H9 (cell line): Measurements from ENCODE around the gene OPTC. TPM values are rescaled to one million over a fixed set of nuclear protein-coding genes. Genes with fewer than 3 reads are reported as not detected.

ENCODE experiments used
- DNase-seq: peaks from one replicate; pipeline ENCODE4 v3.0.0-alpha.2; 2017
- H2AFZ ChIP-seq: one replicate; pipeline ENCODE4 v1.6.1; 2013; ENCODE audit warnings: mild to moderate bottlenecking, low read length, control low read depth, moderate library complexity
- H2AK5ac ChIP-seq: 2 replicates; pipeline ENCODE4 v1.6.1; 2013; ENCODE audit warnings: low read length, control low read depth, mixed read lengths; ENCODE audit not compliant: insufficient read length
- H2BK120ac ChIP-seq: one replicate; pipeline ENCODE4 v1.6.1; 2013; ENCODE audit warnings: low read depth, mild to moderate bottlenecking, low read length, control low read depth, inconsistent platforms; ENCODE audit not compliant: poor library complexity, severe bottlenecking
- H2BK12ac ChIP-seq: 2 replicates; pipeline ENCODE4 v1.6.1; 2013; ENCODE audit warnings: low read length, control low read depth, mixed read lengths, low read depth; ENCODE audit not compliant: insufficient read length
- H2BK15ac ChIP-seq: 2 replicates; pipeline ENCODE4 v1.6.1; 2013; ENCODE audit warnings: low read depth, low read length, control low read depth
- H2BK20ac ChIP-seq: one replicate; pipeline ENCODE4 v1.6.1; 2013; ENCODE audit warnings: low read depth, mild to moderate bottlenecking, low read length, control low read depth, inconsistent platforms; ENCODE audit not compliant: poor library complexity, severe bottlenecking
- H2BK5ac ChIP-seq: 2 replicates; pipeline ENCODE4 v1.6.1; 2013; ENCODE audit warnings: low read length, control low read depth, mixed read lengths; ENCODE audit not compliant: insufficient read length
- H3K14ac ChIP-seq: 2 replicates; pipeline ENCODE4 v1.6.1; 2013; ENCODE audit warnings: low read length, control low read depth; ENCODE audit not compliant: insufficient read depth
- H3K18ac ChIP-seq: 2 replicates; pipeline ENCODE4 v1.6.1; 2013; ENCODE audit warnings: low read depth, mild to moderate bottlenecking, mixed read lengths, low read length, control low read depth; ENCODE audit not compliant: insufficient read length
- H3K23ac ChIP-seq: 2 replicates; pipeline ENCODE4 v1.6.1; 2013; ENCODE audit warnings: low read length, control low read depth, mixed read lengths, low read depth; ENCODE audit not compliant: insufficient read length
- H3K23me2 ChIP-seq: 2 replicates; pipeline ENCODE4 v1.6.1; 2013; ENCODE audit warnings: low read depth, mild to moderate bottlenecking, mixed read lengths, low read length, control low read depth; ENCODE audit not compliant: insufficient read length, poor library complexity, severe bottlenecking
- H3K27ac ChIP-seq: 2 replicates; pipeline ENCODE4 v1.5.1; 2013; ENCODE audit warnings: low read length, control low read depth, mixed read lengths, low read depth; ENCODE audit not compliant: insufficient read length
- H3K27me3 ChIP-seq: 2 replicates; pipeline ENCODE4 v1.6.1; 2013; ENCODE audit warnings: low read length, control low read depth, inconsistent platforms; ENCODE audit not compliant: insufficient read depth
- H3K4ac ChIP-seq: 2 replicates; pipeline ENCODE4 v1.6.1; 2013; ENCODE audit warnings: low read depth, mild to moderate bottlenecking, control low read depth, inconsistent platforms, low read length, moderate library complexity
- H3K4me1 ChIP-seq: 2 replicates; pipeline ENCODE4 v1.6.1; 2013; ENCODE audit warnings: low read length, control low read depth, inconsistent platforms; ENCODE audit not compliant: insufficient read depth
- H3K4me2 ChIP-seq: 2 replicates; pipeline ENCODE4 v1.6.1; 2013; ENCODE audit warnings: low read length, control low read depth, mixed read lengths; ENCODE audit not compliant: insufficient read length, insufficient read depth
- H3K56ac ChIP-seq: 2 replicates; pipeline ENCODE4 v1.6.1; 2013; ENCODE audit warnings: low read depth, mild to moderate bottlenecking, mixed read lengths, low read length, control low read depth; ENCODE audit not compliant: insufficient read length
- H3K79me1 ChIP-seq: 2 replicates; pipeline ENCODE4 v1.6.1; 2013; ENCODE audit warnings: low read depth, mild to moderate bottlenecking, moderate library complexity, low read length, control low read depth, inconsistent platforms; ENCODE audit not compliant: insufficient read depth, poor library complexity, severe bottlenecking
- H3K79me2 ChIP-seq: 2 replicates; pipeline ENCODE4 v1.6.1; 2013; ENCODE audit warnings: low read length, control low read depth, inconsistent platforms; ENCODE audit not compliant: insufficient read depth
- H3K9ac ChIP-seq: 2 replicates; pipeline ENCODE4 v1.6.1; 2013; ENCODE audit warnings: low read length, control low read depth, mixed read lengths; ENCODE audit not compliant: insufficient read length; ENCODE audit errors: extremely low read depth
- H3K9me3 ChIP-seq: one replicate; pipeline ENCODE4 v1.6.1; 2013; ENCODE audit warnings: low read depth, low read length, inconsistent platforms; ENCODE audit not compliant: control insufficient read depth
- H3T11ph ChIP-seq: one replicate; pipeline ENCODE4 v1.6.1; 2013; ENCODE audit warnings: mild to moderate bottlenecking, low read length, control low read depth, inconsistent platforms
- H4K20me1 ChIP-seq: one replicate; pipeline ENCODE4 v1.6.1; 2013; ENCODE audit not compliant: control insufficient read depth, insufficient read length, insufficient read depth
- H4K5ac ChIP-seq: 2 replicates; pipeline ENCODE4 v1.6.1; 2013; ENCODE audit warnings: low read depth, mild to moderate bottlenecking, mixed read lengths, low read length, control low read depth; ENCODE audit not compliant: insufficient read length
- H4K8ac ChIP-seq: replicated peaks from 2 replicates; pipeline ENCODE4 v1.6.1; 2013; ENCODE audit warnings: low read length, control low read depth, mixed read lengths, low read depth; ENCODE audit not compliant: insufficient read length
- H4K91ac ChIP-seq: 2 replicates; pipeline ENCODE4 v1.6.1; 2013; ENCODE audit warnings: low read depth, mild to moderate bottlenecking, moderate library complexity, mixed read lengths, low read length, control low read depth; ENCODE audit not compliant: insufficient read length
- H3K27ac Mint-ChIP-seq, 3 experiments: 2 replicates in 2 of 3; 3 replicates in 1 of 3; pipeline ENCODE4 v1.8.0; 2020 to 2021; ENCODE audit warnings: mixed read lengths in 3 of 3, mild to moderate bottlenecking in 1 of 3, moderate library complexity in 1 of 3
- H3K27me3 Mint-ChIP-seq: 2 replicates; pipeline ENCODE4 v1.8.0; 2021; ENCODE audit warnings: low read depth, mild to moderate bottlenecking, moderate library complexity, mixed read lengths
- H3K36me3 Mint-ChIP-seq, 3 experiments: 2 replicates in 2 of 3; 3 replicates in 1 of 3; pipeline ENCODE4 v1.8.0; 2020 to 2021; ENCODE audit warnings: low read depth in 3 of 3, mixed read lengths in 3 of 3; ENCODE audit not compliant: insufficient read depth in 1 of 3
- H3K4me1 Mint-ChIP-seq, 2 experiments: 2 replicates each; pipeline ENCODE4 v1.8.0; 2020; ENCODE audit warnings: mixed read lengths in 2 of 2
- H3K4me3 Mint-ChIP-seq, 2 experiments: 2 replicates in 1 of 2; 3 replicates in 1 of 2; pipeline ENCODE4 v1.8.0; 2020 to 2021; ENCODE audit warnings: mild to moderate bottlenecking in 2 of 2, mixed read lengths in 2 of 2, moderate library complexity in 1 of 2
- H3K9me3 Mint-ChIP-seq, 2 experiments: 2 replicates in 1 of 2; 3 replicates in 1 of 2; pipeline ENCODE4 v1.8.0; 2020; ENCODE audit warnings: mild to moderate bottlenecking in 2 of 2, mixed read lengths in 2 of 2, moderate library complexity in 1 of 2
- WGBS: extraction: QIAGEN DNeasy Blood & Tissue Kit; methylation state at CpG from one replicate; pipeline ENCODE4 v1.1.7; 2013; ENCODE audit warnings: missing lambda C conversion rate, low lambda C conversion rate, mixed read lengths; ENCODE audit not compliant: insufficient read length; ENCODE audit errors: extremely low coverage; 5-methylcytosine and 5-hydroxymethylcytosine counted together
- total RNA-seq: library from RNA; stranded (reverse); gene quantifications from 2 replicates; pipeline ENCODE4 v1.2.1, GENCODE V29; 2021
- TF ChIP-seq, protein P1 (sequence below): fragments of 200-600 bp; sonication (generic); conservative IDR thresholded peaks from 3 replicates; pipeline ENCODE4 v1.8.0; 2021; ENCODE audit warnings: antibody characterized with exemption, mild to moderate bottlenecking

Gene OPTC
- total RNA-seq, 1 experiment from 2014 or later = 1.1 TPM

DNA sequence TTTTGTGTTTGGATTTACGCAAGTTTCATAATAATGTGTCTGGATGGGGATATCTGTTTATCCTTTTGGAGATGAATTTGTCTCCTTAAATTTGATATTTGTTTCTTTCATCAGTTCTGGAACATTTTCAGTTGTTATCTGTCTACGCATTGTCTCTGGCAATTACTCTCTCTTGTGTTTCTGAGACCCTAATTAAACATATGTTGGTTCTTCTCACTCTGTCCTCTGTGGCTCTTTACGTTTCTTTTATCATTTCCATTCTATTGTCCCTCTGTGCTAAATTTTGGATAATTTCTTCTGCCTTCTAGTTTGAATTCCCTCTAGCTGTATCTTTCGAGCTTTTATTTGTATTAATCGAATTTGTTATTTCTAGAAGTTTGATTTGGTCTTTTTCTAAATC is 35.9 kb upstream of the OPTC start:
- Histone ChIP-seq H2AFZ (no peak overlapping the region), H4K8ac (no peak overlapping the region), H4K91ac (no peak overlapping the region), H3K18ac (no peak overlapping the region), H2AK5ac (no peak overlapping the region), H4K20me1 (no peaks in the 10 kb centered on the region), H3K9ac (no peak overlapping the region), H3K56ac (no peak overlapping the region), H3K23me2 (no peaks in the 10 kb centered on the region), H3K14ac (no peak overlapping the region), H3T11ph (no peak overlapping the region), H2BK20ac (no peak overlapping the region), H3K4ac (no peak overlapping the region), H3K27me3 (no peaks in the 10 kb centered on the region), H2BK12ac (no peak overlapping the region), H3K27ac (no peak overlapping the region), H3K23ac (no peak overlapping the region), H2BK120ac (no peak overlapping the region), H4K5ac (no peak overlapping the region), H3K79me2 (no peaks in the 10 kb centered on the region), H3K4me1 (no peaks in the 10 kb centered on the region), H3K9me3 (no peaks in the 10 kb centered on the region), H3K79me1 (no peaks in the 10 kb centered on the region), H3K4me2 (no peak overlapping the region), H2BK5ac (no peak overlapping the region), H2BK15ac (no peak overlapping the region)
- no peak overlapping the region for H3K4me3 Mint-ChIP-seq
- peaks cover 12 to 23% of the 10 kb centered on the region in 2 experiments for H3K4me1 Mint-ChIP-seq
- H3K27ac Mint-ChIP-seq = no peak overlapping the region
- no CpG with 5 or more reads among the region's 5 CpGs for WGBS
- no peaks in the 10 kb centered on the region for H3K36me3 Mint-ChIP-seq
- no peaks in the 10 kb centered on the region; a peak in 2 of 5 replicates for H3K9me3 Mint-ChIP-seq
- H3K27me3 Mint-ChIP-seq = peaks cover 4% of the 10 kb centered on the region; the same call in 1 of the 2 replicates
- TF ChIP-seq, protein P1, sequence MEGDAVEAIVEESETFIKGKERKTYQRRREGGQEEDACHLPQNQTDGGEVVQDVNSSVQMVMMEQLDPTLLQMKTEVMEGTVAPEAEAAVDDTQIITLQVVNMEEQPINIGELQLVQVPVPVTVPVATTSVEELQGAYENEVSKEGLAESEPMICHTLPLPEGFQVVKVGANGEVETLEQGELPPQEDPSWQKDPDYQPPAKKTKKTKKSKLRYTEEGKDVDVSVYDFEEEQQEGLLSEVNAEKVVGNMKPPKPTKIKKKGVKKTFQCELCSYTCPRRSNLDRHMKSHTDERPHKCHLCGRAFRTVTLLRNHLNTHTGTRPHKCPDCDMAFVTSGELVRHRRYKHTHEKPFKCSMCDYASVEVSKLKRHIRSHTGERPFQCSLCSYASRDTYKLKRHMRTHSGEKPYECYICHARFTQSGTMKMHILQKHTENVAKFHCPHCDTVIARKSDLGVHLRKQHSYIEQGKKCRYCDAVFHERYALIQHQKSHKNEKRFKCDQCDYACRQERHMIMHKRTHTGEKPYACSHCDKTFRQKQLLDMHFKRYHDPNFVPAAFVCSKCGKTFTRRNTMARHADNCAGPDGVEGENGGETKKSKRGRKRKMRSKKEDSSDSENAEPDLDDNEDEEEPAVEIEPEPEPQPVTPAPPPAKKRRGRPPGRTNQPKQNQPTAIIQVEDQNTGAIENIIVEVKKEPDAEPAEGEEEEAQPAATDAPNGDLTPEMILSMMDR = no peak
- DNase-seq = no peak
